ENCODE measurements around the gene MKRN3.

Gene MKRN3

DNA sequence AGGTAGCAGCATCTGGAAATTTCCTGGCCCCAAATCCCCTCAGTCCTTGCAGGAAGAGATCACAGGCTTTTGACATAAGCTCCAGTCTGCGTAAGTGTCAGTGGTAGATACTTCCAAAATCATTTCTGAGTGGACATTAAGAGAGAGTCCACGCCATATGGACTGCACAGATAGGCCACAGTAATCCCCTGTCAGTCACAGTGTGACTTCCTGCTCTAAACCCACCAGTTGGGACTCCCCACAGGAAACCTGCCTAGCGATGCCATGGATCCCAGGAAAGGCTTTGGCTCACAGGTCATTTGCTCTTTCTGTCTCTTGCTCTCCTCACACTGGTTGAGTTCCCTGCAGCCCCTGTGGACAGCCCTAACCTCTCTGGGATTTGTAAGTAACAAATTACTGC lies 28.8 kb upstream of the MKRN3 start:
- no peak overlapping the region for H3K4me3 ChIP-seq (ENCODE audit: control insufficient read depth, low read depth, low read length)
- DNase-seq (ENCODE audit: low read depth): no peak
- TF ChIP-seq, protein P1, sequence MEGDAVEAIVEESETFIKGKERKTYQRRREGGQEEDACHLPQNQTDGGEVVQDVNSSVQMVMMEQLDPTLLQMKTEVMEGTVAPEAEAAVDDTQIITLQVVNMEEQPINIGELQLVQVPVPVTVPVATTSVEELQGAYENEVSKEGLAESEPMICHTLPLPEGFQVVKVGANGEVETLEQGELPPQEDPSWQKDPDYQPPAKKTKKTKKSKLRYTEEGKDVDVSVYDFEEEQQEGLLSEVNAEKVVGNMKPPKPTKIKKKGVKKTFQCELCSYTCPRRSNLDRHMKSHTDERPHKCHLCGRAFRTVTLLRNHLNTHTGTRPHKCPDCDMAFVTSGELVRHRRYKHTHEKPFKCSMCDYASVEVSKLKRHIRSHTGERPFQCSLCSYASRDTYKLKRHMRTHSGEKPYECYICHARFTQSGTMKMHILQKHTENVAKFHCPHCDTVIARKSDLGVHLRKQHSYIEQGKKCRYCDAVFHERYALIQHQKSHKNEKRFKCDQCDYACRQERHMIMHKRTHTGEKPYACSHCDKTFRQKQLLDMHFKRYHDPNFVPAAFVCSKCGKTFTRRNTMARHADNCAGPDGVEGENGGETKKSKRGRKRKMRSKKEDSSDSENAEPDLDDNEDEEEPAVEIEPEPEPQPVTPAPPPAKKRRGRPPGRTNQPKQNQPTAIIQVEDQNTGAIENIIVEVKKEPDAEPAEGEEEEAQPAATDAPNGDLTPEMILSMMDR (IDR thresholded peaks at IDR 0.05; ENCODE audit: control insufficient read depth, insufficient read depth, low read depth, low read length, missing control alignments): no peak

DNA sequence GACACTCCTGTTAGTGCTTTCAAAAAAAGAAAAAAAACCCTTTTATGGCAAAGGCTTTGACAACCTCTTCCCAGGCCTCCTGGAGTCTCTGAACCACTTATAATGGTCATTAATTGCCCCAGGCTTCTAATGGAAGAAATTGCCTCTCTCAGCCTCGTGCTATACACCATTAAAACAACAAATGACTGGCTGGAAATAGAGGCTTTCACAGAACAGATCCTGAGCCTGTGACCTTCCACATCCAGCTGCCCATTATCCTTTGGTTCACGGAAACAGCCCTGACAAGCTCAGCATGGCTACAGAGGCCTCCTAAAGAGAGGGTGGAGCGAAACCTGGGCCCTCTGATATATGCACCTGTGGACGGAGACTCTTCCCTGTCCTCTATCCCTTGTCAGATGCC lies 26.8 kb upstream of the MKRN3 start:
- no peak overlapping the region for H3K4me3 ChIP-seq (ENCODE audit: control insufficient read depth, low read depth, low read length)
- DNase-seq (ENCODE audit: low read depth): no peak
- TF ChIP-seq, protein P1 (IDR thresholded peaks at IDR 0.05; ENCODE audit: control insufficient read depth, insufficient read depth, low read depth, low read length, missing control alignments): no peak

DNA sequence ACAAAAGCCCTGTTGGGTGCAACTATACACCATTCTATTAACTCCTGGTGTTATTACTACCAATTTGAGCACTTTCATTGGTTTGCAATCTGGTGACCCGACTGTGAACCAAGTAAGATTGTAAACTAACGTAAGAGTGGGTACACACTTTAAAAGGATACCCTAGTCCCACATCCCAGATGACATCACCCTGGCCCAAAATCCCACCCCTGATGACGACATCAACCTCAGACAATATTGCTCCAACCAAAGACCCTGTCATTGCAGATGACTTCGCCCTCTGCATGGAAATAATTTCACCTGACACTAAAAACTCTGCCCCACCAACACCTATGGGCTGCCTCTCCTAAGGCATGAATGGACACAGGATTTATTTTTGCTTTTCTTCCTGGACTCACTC lies 25.6 kb upstream of the MKRN3 start:
- TF ChIP-seq, protein P1 (IDR thresholded peaks at IDR 0.05; ENCODE audit: control insufficient read depth, insufficient read depth, low read depth, low read length, missing control alignments): no peak
- no peak for DNase-seq (ENCODE audit: low read depth)
- no peak overlapping the region for H3K4me3 ChIP-seq (ENCODE audit: control insufficient read depth, low read depth, low read length)

DNA sequence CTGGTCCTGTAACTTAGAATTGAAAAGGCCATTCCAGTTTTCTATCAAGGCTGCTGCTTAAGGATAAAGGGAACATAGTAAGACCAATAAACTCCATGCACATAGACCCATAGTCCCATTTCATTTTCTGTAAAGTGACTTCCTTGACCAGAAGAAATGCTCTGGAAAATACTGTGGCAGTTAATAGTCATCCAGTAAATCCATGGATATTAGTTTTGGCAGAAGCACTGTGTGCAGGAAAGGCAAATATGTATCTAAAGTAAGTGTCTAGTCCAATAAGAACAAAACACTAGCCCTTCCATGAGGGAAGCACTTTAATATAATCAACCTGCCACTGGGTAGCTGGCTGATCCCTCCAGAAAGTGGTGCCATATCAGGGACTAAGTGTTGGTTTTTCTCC lies 19.3 kb upstream of the MKRN3 start:
- no peak for DNase-seq (ENCODE audit: low read depth)
- H3K4me3 ChIP-seq (ENCODE audit: control insufficient read depth, low read depth, low read length): no peak overlapping the region
- TF ChIP-seq, protein P1 (IDR thresholded peaks at IDR 0.05; ENCODE audit: control insufficient read depth, insufficient read depth, low read depth, low read length, missing control alignments): no peak

DNA sequence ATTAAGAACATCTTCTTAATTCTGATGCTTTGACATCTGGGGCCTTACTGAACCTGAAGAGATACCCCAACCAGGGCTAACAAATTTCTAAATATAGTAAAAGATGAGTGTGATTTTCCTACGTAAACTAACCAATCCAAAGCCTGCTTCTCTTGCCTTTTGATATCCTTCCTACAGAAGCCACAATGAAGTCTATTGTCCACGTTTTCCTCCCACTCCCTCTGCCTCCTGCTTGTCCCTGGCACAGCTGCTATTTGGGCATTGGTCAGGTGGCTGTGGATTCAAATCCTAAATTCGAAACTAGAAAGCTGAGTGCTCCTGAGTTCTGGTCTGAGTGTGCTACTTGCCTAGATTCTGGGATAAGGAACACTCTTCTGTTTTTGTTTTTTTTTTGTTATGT lies 17.4 kb upstream of the MKRN3 start:
- no peak for DNase-seq (ENCODE audit: low read depth)
- TF ChIP-seq, protein P1 (IDR thresholded peaks at IDR 0.05; ENCODE audit: control insufficient read depth, insufficient read depth, low read depth, low read length, missing control alignments): no peak
- no peak overlapping the region for H3K4me3 ChIP-seq (ENCODE audit: control insufficient read depth, low read depth, low read length)

DNA sequence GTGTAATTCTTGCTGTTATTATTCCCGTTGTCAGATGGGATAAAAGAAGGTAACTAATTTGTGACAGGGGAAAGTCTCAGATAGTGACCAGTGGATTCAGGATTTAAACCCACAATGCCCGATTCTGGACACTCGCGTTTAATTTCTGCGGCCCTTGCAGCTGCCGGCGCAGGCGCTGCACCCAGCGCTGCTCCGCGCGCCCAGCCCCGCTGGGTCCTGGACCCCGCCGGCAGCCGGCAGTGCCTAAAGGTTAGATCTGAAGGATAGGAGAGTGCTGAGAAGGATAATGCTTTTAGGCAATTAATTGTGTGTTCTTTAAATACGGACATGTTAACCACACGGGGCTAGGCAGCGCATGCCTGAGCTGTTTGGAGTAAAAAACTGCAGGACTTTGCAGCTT lies 3.6 kb upstream of the MKRN3 start:
- DNase-seq (ENCODE audit: low read depth): no peak
- TF ChIP-seq, protein P1 (IDR thresholded peaks at IDR 0.05; ENCODE audit: control insufficient read depth, insufficient read depth, low read depth, low read length, missing control alignments): no peak
- no peak overlapping the region for H3K4me3 ChIP-seq (ENCODE audit: control insufficient read depth, low read depth, low read length)

DNA sequence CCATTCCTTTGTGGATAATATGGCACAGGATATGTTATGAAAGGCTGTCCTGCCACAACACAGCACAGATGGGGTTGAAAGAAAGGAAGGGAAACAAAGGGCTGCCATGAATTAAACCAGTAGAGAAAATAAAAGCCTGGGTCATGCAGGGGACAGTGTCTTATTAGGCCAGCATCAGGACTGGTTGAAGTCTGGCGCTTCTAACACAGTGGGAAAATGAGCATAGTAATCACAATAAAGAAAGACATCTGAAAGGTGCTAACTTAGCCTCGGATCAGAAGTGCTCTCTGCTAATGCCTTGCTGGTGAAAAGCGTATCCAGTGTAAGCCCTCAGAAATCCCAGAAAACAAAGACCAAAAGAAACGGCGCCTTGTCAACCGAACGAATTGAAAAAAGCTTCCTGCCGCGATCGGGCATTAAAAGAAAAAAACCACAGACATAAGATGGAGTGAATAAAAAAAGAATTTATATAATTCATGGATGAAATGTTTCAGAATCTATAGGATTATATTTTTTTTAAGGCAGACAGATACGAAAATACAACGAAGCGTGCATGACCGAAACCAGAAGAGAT lies 566 bp upstream of the MKRN3 start:
- H3K4me3 ChIP-seq (ENCODE audit: control insufficient read depth, low read depth, low read length): peak overlapping the region; percentile 59
- DNase-seq (ENCODE audit: low read depth): no peak
- TF ChIP-seq, protein P1 (IDR thresholded peaks at IDR 0.05; ENCODE audit: control insufficient read depth, insufficient read depth, low read depth, low read length, missing control alignments): no peak
